K562 (cell line): Measurements from ENCODE around the gene WWOX. TPM values are rescaled to one million over a fixed set of nuclear protein-coding genes. Genes with fewer than 3 reads are reported as not detected.

Experiments
- C11orf30 ChIP-seq: fragments of 450-650 bp; IDR thresholded peaks from 2 replicates; pipeline ENCODE4 v1.6.1; 2016; ENCODE audit warnings: low read depth, mild to moderate bottlenecking
- EZH2 ChIP-seq: IDR thresholded peaks from 2 replicates; pipeline ENCODE4 v1.6.1; 2012; ENCODE audit warnings: low read depth, mild to moderate bottlenecking, inconsistent platforms, low read length, borderline replicate concordance
- FOXJ2 ChIP-seq: fragments of 200-800 bp; sonication (Bioruptor generic); IDR thresholded peaks from 2 replicates; pipeline ENCODE4 v1.6.1; 2016; ENCODE audit warnings: missing genetic modification characterization, missing compliant biosample characterization
- FOXO4 ChIP-seq: fragments of 450-650 bp; formaldehyde crosslinking; IDR thresholded peaks from 2 replicates; pipeline ENCODE4 v1.4.0; 2020; ENCODE audit warnings: mild to moderate bottlenecking, moderate library complexity
- HES1 ChIP-seq: fragments of 450-650 bp; IDR thresholded peaks from 2 replicates; pipeline ENCODE4 v1.6.1; 2016; ENCODE audit warnings: low read depth, mild to moderate bottlenecking, moderate library complexity
- KDM4B ChIP-seq, 2 experiments: fragments of 450-650 bp in 1 of 2; sonication (generic) in 1 of 2; IDR thresholded peaks; 2 replicates each; pipeline ENCODE4 v1.6.1; 2016 to 2017; ENCODE audit warnings: borderline replicate concordance in 2 of 2, antibody characterized with exemption in 1 of 2, low read depth in 1 of 2, mild to moderate bottlenecking in 1 of 2
- NR2C2 ChIP-seq, 2 experiments: fragments of 200-800 bp in 1 of 2; sonication (Bioruptor generic) in 1 of 2; sonication (generic) in 1 of 2; formaldehyde crosslinking in 1 of 2; IDR thresholded peaks; 2 replicates each; pipeline versions ENCODE4 v1.6.1 to v1.8.0; 2016 to 2022; ENCODE audit warnings: mild to moderate bottlenecking in 1 of 2, missing compliant biosample characterization in 1 of 2, missing genetic modification characterization in 1 of 2, missing genetic modification reagents in 1 of 2
- RCOR1 ChIP-seq, 2 experiments: IDR thresholded peaks; 2 replicates each; pipeline ENCODE4 v1.6.1; 2012; ENCODE audit warnings: low read depth in 2 of 2, low read length in 2 of 2, borderline replicate concordance in 1 of 2, improper control_type of control experiment in 1 of 2
- RERE ChIP-seq: sonication (generic); formaldehyde crosslinking; IDR thresholded peaks from 2 replicates; pipeline ENCODE4 v1.8.0; 2023; ENCODE audit warnings: missing genetic modification reagents, mild to moderate bottlenecking, borderline replicate concordance
- SLC30A9 ChIP-seq: fragments of 250-450 bp; sonication (Bioruptor Pico); IDR thresholded peaks from 2 replicates; pipeline ENCODE4 v1.8.0; 2022; ENCODE audit warnings: mild to moderate bottlenecking, moderate library complexity
- TAL1 ChIP-seq: fragments of 450-650 bp; IDR thresholded peaks from 2 replicates; pipeline ENCODE4 v1.6.1; 2016; ENCODE audit warnings: mild to moderate bottlenecking
- TCF3 ChIP-seq: sonication (generic); formaldehyde crosslinking; IDR thresholded peaks from 2 replicates; pipeline ENCODE4 v1.4.0; 2020; ENCODE audit warnings: mild to moderate bottlenecking, missing genetic modification reagents
- ZFP91 ChIP-seq: sonication (generic); formaldehyde crosslinking; IDR thresholded peaks from 2 replicates; pipeline ENCODE4 v1.8.0; 2022; ENCODE audit warnings: mild to moderate bottlenecking, missing genetic modification reagents
- ZHX1 ChIP-seq: fragments of 150-350 bp; conservative IDR thresholded peaks from 2 replicates; pipeline ENCODE4 v1.6.1; 2014; ENCODE audit warnings: low read length
- polyA plus RNA-seq, 8 experiments: library from polyadenylated mRNA; depleted of rRNA in 4 of 8; stranded (reverse) in 5 of 8; unstranded in 3 of 8; fragments of >200 nt; fragmentation: Nextera tagmentation in 2 of 8; fragmentation: Illumina TruSeq in 1 of 8; extraction: Ambion mirVana in 2 of 8; extraction: Trizol in 1 of 8; gene quantifications; 2 replicates each; pipeline versions ENCODE4 v1.2.1 to v1.2.3, GENCODE V29; 2011 to 2014; ENCODE audit warnings: inconsistent platforms in 1 of 8, missing spikeins in 1 of 8
- total RNA-seq, 7 experiments: library from RNA; depleted of rRNA in 6 of 7; stranded (reverse); fragments of >200 nt in 6 of 7; fragmentation: Illumina TruSeq in 2 of 7; extraction: Trizol in 2 of 7; gene quantifications; 2 replicates each; pipeline versions ENCODE4 v1.2.1 to v1.2.3, GENCODE V29; 2011 to 2021; ENCODE audit warnings: low replicate concordance in 1 of 7

Gene WWOX
- total and polyA plus RNA-seq, 9 of the 15 experiments (the other 6 are each of a cell fraction or from before 2014, with no cell fraction given) = 1.6 to 22.7 (median 8.1) TPM

GRCh38 chr16:78791926-78792325, 692.5 kb downstream of the WWOX start (continued):
- TF ChIP-seq RCOR1 (IDR thresholded peaks at IDR 0.05; ENCODE audit: borderline replicate concordance in 1 of 2, low read depth in 2 of 2, low read length in 2 of 2) (peak in 1 of 2 experiments; percentile 46; a peak in 1 of 4 replicates), ZHX1 (no peak), TAL1 (no peak), FOXO4 (CRISPR knock-in tag) (no peak), RERE (CRISPR knock-in tag) (no peak), ZFP91 (no peak), NR2C2 (CRISPR knock-in tag; IDR thresholded peaks at IDR 0.05) (no peak), NR2C2 (tag; IDR thresholded peaks at IDR 0.05) (no peak), C11orf30 (peak; percentile 54; the same call in 1 of the 2 replicates), SLC30A9 (CRISPR knock-in tag) (no peak), TCF3 (CRISPR knock-in tag) (no peak), KDM4B (IDR thresholded peaks at IDR 0.05; ENCODE audit: borderline replicate concordance in 2 of 2, low read depth in 1 of 2) (no peak), FOXJ2 (tag) (no peak), EZH2 (no peak), HES1 (peak; percentile 43; the same call in 1 of the 2 replicates)
